Calu3 (cell line): ENCODE measurements around the gene CYLD. TPM values are rescaled to one million over a fixed set of nuclear protein-coding genes. Genes with fewer than 3 reads are reported as not detected.

Experiments used
- BruUV-seq: library from RNA; stranded (reverse); fragments of 400-500 nt; replicated peaks from 2 replicates; lab custom pipeline; 2021; lab: Mats Ljungman, UMichigan
- CTCF ChIA-PET: fragments of 300-600 bp; sonication (Branson Sonifier 250); formaldehyde crosslinking; loops from one replicate; lab custom pipeline; 2022; ENCODE audit warnings: antibody characterized with exemption; lab: Charles Lee
- DNase-seq: peaks from one replicate; pipeline ENCODE4 v3.0.0; 2022
- H3K27ac Mint-ChIP-seq: one replicate; pipeline ENCODE4 v1.8.0; 2022; ENCODE audit warnings: mixed read lengths; ENCODE audit not compliant: unreplicated experiment
- H3K27me3 Mint-ChIP-seq: one replicate; pipeline ENCODE4 v1.8.0; 2022; ENCODE audit warnings: mixed read lengths; ENCODE audit not compliant: unreplicated experiment
- H3K36me3 Mint-ChIP-seq: one replicate; pipeline ENCODE4 v1.8.0; 2022; ENCODE audit warnings: mild to moderate bottlenecking, moderate library complexity, mixed read lengths; ENCODE audit not compliant: insufficient read depth, unreplicated experiment
- H3K4me1 Mint-ChIP-seq: one replicate; pipeline ENCODE4 v1.8.0; 2022; ENCODE audit warnings: mild to moderate bottlenecking, low read depth, mixed read lengths; ENCODE audit not compliant: unreplicated experiment
- H3K4me3 Mint-ChIP-seq: one replicate; pipeline ENCODE4 v1.8.0; 2022; ENCODE audit warnings: mild to moderate bottlenecking, low read depth, moderate library complexity, mixed read lengths; ENCODE audit not compliant: unreplicated experiment
- H3K9me3 Mint-ChIP-seq: one replicate; pipeline ENCODE4 v1.8.0; 2022; ENCODE audit warnings: low read depth, mixed read lengths; ENCODE audit not compliant: unreplicated experiment
- intact Hi-C: fragments of 100-400 bp; cut with micrococcal nuclease; formaldehyde crosslinking; loops from one replicate; pipeline ENCODE4 v1.10.0; 2022; ENCODE audit not compliant: unreplicated experiment
- total RNA-seq: library from RNA; stranded (reverse); gene quantifications from 2 replicates; pipeline ENCODE4 v1.2.3, GENCODE V29; 2022
- TF ChIP-seq, protein P1 (sequence below): fragments of 200-600 bp; IDR thresholded peaks from one replicate; pipeline ENCODE4 v1.8.0; 2022; ENCODE audit warnings: antibody characterized with exemption; ENCODE audit not compliant: unreplicated experiment

The CYLD gene
- total RNA-seq, 1 experiment from 2014 or later, result 31.8 TPM

- no TSS peak for BruUV-seq
- Mint-ChIP-seq H3K4me1 (peaks cover 21% of the 10 kb centered on the region), H3K36me3 (no peaks in the 10 kb centered on the region), H3K9me3 (peaks cover 3% of the 10 kb centered on the region), H3K27me3 (no peaks in the 10 kb centered on the region), H3K27ac (no peak overlapping the region), H3K4me3 (no peak overlapping the region)
- CTCF ChIA-PET, result no interaction called here
- TF ChIP-seq, protein P1, sequence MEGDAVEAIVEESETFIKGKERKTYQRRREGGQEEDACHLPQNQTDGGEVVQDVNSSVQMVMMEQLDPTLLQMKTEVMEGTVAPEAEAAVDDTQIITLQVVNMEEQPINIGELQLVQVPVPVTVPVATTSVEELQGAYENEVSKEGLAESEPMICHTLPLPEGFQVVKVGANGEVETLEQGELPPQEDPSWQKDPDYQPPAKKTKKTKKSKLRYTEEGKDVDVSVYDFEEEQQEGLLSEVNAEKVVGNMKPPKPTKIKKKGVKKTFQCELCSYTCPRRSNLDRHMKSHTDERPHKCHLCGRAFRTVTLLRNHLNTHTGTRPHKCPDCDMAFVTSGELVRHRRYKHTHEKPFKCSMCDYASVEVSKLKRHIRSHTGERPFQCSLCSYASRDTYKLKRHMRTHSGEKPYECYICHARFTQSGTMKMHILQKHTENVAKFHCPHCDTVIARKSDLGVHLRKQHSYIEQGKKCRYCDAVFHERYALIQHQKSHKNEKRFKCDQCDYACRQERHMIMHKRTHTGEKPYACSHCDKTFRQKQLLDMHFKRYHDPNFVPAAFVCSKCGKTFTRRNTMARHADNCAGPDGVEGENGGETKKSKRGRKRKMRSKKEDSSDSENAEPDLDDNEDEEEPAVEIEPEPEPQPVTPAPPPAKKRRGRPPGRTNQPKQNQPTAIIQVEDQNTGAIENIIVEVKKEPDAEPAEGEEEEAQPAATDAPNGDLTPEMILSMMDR, result no peak
- intact Hi-C loops, result no loop called here
- DNase-seq, result no peak
These were observed 31.9 kb upstream of the CYLD start for GRCh38 chr16:50709980-50710379.

GRCh38 chr16:50711040-50711439 lies 30.8 kb upstream of the CYLD start:
- no TSS peak for BruUV-seq
- Mint-ChIP-seq H3K9me3 (no peaks in the 10 kb centered on the region), H3K4me3 (no peak overlapping the region), H3K27ac (no peak overlapping the region), H3K4me1 (peaks cover 14% of the 10 kb centered on the region), H3K36me3 (no peaks in the 10 kb centered on the region), H3K27me3 (no peaks in the 10 kb centered on the region)
- DNase-seq, result no peak
- CTCF ChIA-PET, result no interaction called here
- intact Hi-C loops, result no loop called here
- TF ChIP-seq, protein P1, result no peak

- CTCF ChIA-PET, result no interaction called here
- no peak overlapping the region for H3K27ac Mint-ChIP-seq
- no TSS peak for BruUV-seq
These were observed 29.9 kb upstream of the CYLD start for GRCh38 chr16:50711862-50712559.

DNA sequence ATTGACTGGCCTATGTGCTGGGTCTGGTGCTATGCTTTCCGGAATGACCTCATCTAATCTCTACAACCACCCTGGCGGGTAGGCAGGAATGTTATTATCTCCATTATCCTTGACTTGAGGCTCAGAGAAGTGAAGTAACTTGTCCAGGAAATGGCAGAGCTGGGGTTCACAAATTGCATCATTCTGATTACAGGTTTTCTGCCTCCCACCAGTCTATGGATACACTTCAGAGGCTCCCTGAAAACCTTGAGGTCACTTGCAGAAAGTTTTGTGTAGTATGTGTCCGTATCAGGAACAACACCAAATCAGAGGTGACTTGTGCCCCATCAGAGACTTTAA lies 29.4 kb upstream of the CYLD start:
- TF ChIP-seq, protein P1, result no peak
- Mint-ChIP-seq H3K27ac (no peak overlapping the region), H3K36me3 (no peaks in the 10 kb centered on the region), H3K9me3 (no peaks in the 10 kb centered on the region), H3K4me3 (no peak overlapping the region), H3K27me3 (no peaks in the 10 kb centered on the region), H3K4me1 (peaks cover 8% of the 10 kb centered on the region)
- CTCF ChIA-PET, result no interaction called here
- BruUV-seq, result no TSS peak
- no peak for DNase-seq
- intact Hi-C loops, result no loop called here

More at GRCh38 chr16:50711862-50712559, 29.9 kb upstream of the CYLD start:
- Mint-ChIP-seq H3K27me3 (no peaks in the 10 kb centered on the region), H3K4me1 (peaks cover 8% of the 10 kb centered on the region), H3K36me3 (no peaks in the 10 kb centered on the region), H3K9me3 (no peaks in the 10 kb centered on the region), H3K4me3 (no peak overlapping the region)
- TF ChIP-seq, protein P1, result no peak
- DNase-seq, result no peak
- intact Hi-C loops, result no loop called here
